K562 (cell line): ENCODE data around the gene TJP2. TPM values are rescaled to one million over a fixed set of nuclear protein-coding genes. Genes with fewer than 3 reads are reported as not detected.

Experiments
- CAMTA2 ChIP-seq: fragments of 250-450 bp; sonication (Bioruptor Pico); conservative IDR thresholded peaks from 2 replicates; pipeline ENCODE4 v1.5.1; 2022
- CBX8 ChIP-seq: fragments of 200-600 bp; sonication (generic); IDR thresholded peaks from 2 replicates; pipeline ENCODE4 v1.6.1; 2012; ENCODE audit warnings: borderline replicate concordance, mixed run types, low read depth, mild to moderate bottlenecking, moderate library complexity, mixed read lengths, low read length, control low read depth, inconsistent platforms; ENCODE audit not compliant: poor library complexity, severe bottlenecking; ENCODE audit errors: extremely low read depth
- GTF2A2 ChIP-seq: IDR thresholded peaks from 2 replicates; pipeline ENCODE4 v1.6.1; 2016; ENCODE audit warnings: mild to moderate bottlenecking, missing genetic modification characterization, missing compliant biosample characterization
- KDM1A ChIP-seq, 2 experiments: fragments of 450-650 bp; IDR thresholded peaks; 2 replicates each; pipeline ENCODE4 v1.6.1; 2016; ENCODE audit warnings: mild to moderate bottlenecking in 2 of 2
- POLR2G ChIP-seq: fragments of 200-400 bp; formaldehyde crosslinking; IDR thresholded peaks from 2 replicates; pipeline ENCODE4 v1.6.1; 2017; ENCODE audit warnings: low read depth, mild to moderate bottlenecking, antibody characterized with exemption, low read length, moderate library complexity
- RBBP5 ChIP-seq: fragments of 200-600 bp; sonication (generic); IDR thresholded peaks from 2 replicates; pipeline ENCODE4 v1.6.1; 2012; ENCODE audit warnings: borderline replicate concordance, mild to moderate bottlenecking, low read length, control low read depth, inconsistent platforms; ENCODE audit not compliant: insufficient read depth, poor library complexity, severe bottlenecking
- ZNF165 ChIP-seq: fragments of 250-450 bp; sonication (Bioruptor Pico); IDR thresholded peaks from 2 replicates; pipeline ENCODE4 v1.4.0; 2020; ENCODE audit warnings: borderline replicate concordance
- ZNF239 ChIP-seq: fragments of 250-450 bp; sonication (Bioruptor Pico); IDR thresholded peaks from 2 replicates; pipeline ENCODE4 v1.4.0; 2020; ENCODE audit warnings: mild to moderate bottlenecking
- polyA plus RNA-seq, 8 experiments: library from polyadenylated mRNA; depleted of rRNA in 4 of 8; stranded (reverse) in 5 of 8; unstranded in 3 of 8; fragments of >200 nt; fragmentation: Nextera tagmentation in 2 of 8; fragmentation: Illumina TruSeq in 1 of 8; extraction: Ambion mirVana in 2 of 8; extraction: Trizol in 1 of 8; gene quantifications; 2 replicates each; pipeline versions ENCODE4 v1.2.1 to v1.2.3, GENCODE V29; 2011 to 2014; ENCODE audit warnings: inconsistent platforms in 1 of 8, missing spikeins in 1 of 8
- total RNA-seq, 7 experiments: library from RNA; depleted of rRNA in 6 of 7; stranded (reverse); fragments of >200 nt in 6 of 7; fragmentation: Illumina TruSeq in 2 of 7; extraction: Trizol in 2 of 7; gene quantifications; 2 replicates each; pipeline versions ENCODE4 v1.2.1 to v1.2.3, GENCODE V29; 2011 to 2021; ENCODE audit warnings: low replicate concordance in 1 of 7
- TF ChIP-seq, protein P1 (sequence below): sonication (generic); formaldehyde crosslinking; IDR thresholded peaks from 2 replicates; pipeline ENCODE4 v1.8.1; 2023; ENCODE audit warnings: mild to moderate bottlenecking, missing genetic modification reagents, moderate library complexity

TJP2 gene
- total and polyA plus RNA-seq, 9 of the 15 experiments (the other 6 are each of a cell fraction or from before 2014, with no cell fraction given): 4.0 to 24.1 (median 16.8) TPM

DNA sequence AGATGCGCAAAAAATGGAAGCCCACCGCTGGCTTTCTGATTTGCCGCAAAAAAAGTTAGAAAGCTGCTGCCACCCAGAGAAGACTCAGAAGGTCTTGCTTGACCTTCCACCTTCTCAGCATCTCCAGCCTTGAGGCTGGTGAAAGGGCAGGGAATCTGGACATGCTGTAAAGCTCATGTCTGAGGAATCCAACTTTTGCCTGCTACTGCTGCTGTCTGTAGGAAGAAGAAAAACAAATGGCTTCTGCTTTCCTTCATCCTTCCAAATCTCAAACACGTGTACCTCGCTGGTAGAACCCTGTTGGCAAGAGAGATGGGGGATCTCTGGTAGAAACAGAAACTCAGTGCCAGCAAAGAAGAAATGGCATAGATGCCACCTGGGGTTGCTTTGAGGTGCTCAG is 10.2 kb downstream of the TJP2 start (continued):
- TF ChIP-seq POLR2G (no peak), CAMTA2 (no peak), KDM1A (IDR thresholded peaks at IDR 0.05) (no peak), CBX8 (no peak), ZNF239 (CRISPR knock-in tag) (no peak), ZNF165 (CRISPR knock-in tag) (no peak), RBBP5 (no peak), GTF2A2 (tag) (no peak)
- TF ChIP-seq, protein P1, sequence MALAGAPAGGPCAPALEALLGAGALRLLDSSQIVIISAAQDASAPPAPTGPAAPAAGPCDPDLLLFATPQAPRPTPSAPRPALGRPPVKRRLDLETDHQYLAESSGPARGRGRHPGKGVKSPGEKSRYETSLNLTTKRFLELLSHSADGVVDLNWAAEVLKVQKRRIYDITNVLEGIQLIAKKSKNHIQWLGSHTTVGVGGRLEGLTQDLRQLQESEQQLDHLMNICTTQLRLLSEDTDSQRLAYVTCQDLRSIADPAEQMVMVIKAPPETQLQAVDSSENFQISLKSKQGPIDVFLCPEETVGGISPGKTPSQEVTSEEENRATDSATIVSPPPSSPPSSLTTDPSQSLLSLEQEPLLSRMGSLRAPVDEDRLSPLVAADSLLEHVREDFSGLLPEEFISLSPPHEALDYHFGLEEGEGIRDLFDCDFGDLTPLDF: no peak
